ENCODE results near the gene DGCR8.

The DGCR8 gene

GRCh38 chr22:20147237-20147988 is 67.4 kb downstream of the DGCR8 start:
- no peak for TF ChIP-seq POLR2A (IDR thresholded peaks at IDR 0.05; ENCODE audit: low read depth, low read length)
- FAIRE-seq: no peak
- DNase-seq (ENCODE audit: insufficient read length, low spot score): no peak

GRCh38 chr22:20148414-20148813 is 68.4 kb downstream of the DGCR8 start:
- FAIRE-seq: no peak
- TF ChIP-seq POLR2A (IDR thresholded peaks at IDR 0.05; ENCODE audit: low read depth, low read length): no peak
- no peak for DNase-seq (ENCODE audit: insufficient read length, low spot score)

GRCh38 chr22:20149257-20150250 is 69.5 kb downstream of the DGCR8 start:
- no peak for FAIRE-seq
- TF ChIP-seq POLR2A (IDR thresholded peaks at IDR 0.05; ENCODE audit: low read depth, low read length): no peak
- DNase-seq (ENCODE audit: insufficient read length, low spot score): no peak

- TF ChIP-seq POLR2A (IDR thresholded peaks at IDR 0.05; ENCODE audit: low read depth, low read length): no peak
- DNase-seq (ENCODE audit: insufficient read length, low spot score) (no peak), FAIRE-seq (no peak)
Observed at GRCh38 chr22:20150381-20151275, 70.6 kb downstream of the DGCR8 start, which contains the start of gene CCDC188. Gene CCDC188, minus strand, starts transcription at chr22:20151055. Its CDS starts 69 bp downstream, at chr22:20150986.

GRCh38 chr22:20151276-20151588 is 71.2 kb downstream of the DGCR8 start:
- FAIRE-seq (no peak), DNase-seq (ENCODE audit: insufficient read length, low spot score) (no peak)
- no peak for TF ChIP-seq POLR2A (IDR thresholded peaks at IDR 0.05; ENCODE audit: low read depth, low read length)

GRCh38 chr22:20152464-20152890 is 72.4 kb downstream of the DGCR8 start:
- no peak for TF ChIP-seq POLR2A (IDR thresholded peaks at IDR 0.05; ENCODE audit: low read depth, low read length)
- FAIRE-seq: no peak
- DNase-seq (ENCODE audit: insufficient read length, low spot score): no peak

- no peak for TF ChIP-seq POLR2A (IDR thresholded peaks at IDR 0.05; ENCODE audit: low read depth, low read length)
- FAIRE-seq (no peak), DNase-seq (ENCODE audit: insufficient read length, low spot score) (no peak)
Observed at GRCh38 chr22:20153945-20154344, 73.9 kb downstream of the DGCR8 start.

GRCh38 chr22:20154602-20155187 is 74.7 kb downstream of the DGCR8 start:
- no peak for FAIRE-seq
- no peak for TF ChIP-seq POLR2A (IDR thresholded peaks at IDR 0.05; ENCODE audit: low read depth, low read length)

GRCh38 chr22:20155330-20156041 is 75.4 kb downstream of the DGCR8 start:
- FAIRE-seq (no peak), DNase-seq (ENCODE audit: insufficient read length, low spot score) (peak; percentile 81)
- TF ChIP-seq POLR2A (IDR thresholded peaks at IDR 0.05; ENCODE audit: low read depth, low read length): no peak

More at GRCh38 chr22:20154602-20155187, 74.7 kb downstream of the DGCR8 start:
- DNase-seq (ENCODE audit: insufficient read length, low spot score): no peak

GRCh38 chr22:20156042-20156389 is 76.0 kb downstream of the DGCR8 start:
- FAIRE-seq (no peak), DNase-seq (ENCODE audit: insufficient read length, low spot score) (no peak)
- no peak for TF ChIP-seq POLR2A (IDR thresholded peaks at IDR 0.05; ENCODE audit: low read depth, low read length)

GRCh38 chr22:20156611-20157429 is 76.8 kb downstream of the DGCR8 start:
- TF ChIP-seq POLR2A (IDR thresholded peaks at IDR 0.05; ENCODE audit: low read depth, low read length): no peak
- DNase-seq (ENCODE audit: insufficient read length, low spot score) (peak; percentile 55), FAIRE-seq (no peak)

Data from H54 (cell line).